Measurements from ENCODE around the gene VPS13A.
A peak's percentile ranks its signal among the peaks of the same experiment; 100 is the strongest.

VPS13A gene

DNA sequence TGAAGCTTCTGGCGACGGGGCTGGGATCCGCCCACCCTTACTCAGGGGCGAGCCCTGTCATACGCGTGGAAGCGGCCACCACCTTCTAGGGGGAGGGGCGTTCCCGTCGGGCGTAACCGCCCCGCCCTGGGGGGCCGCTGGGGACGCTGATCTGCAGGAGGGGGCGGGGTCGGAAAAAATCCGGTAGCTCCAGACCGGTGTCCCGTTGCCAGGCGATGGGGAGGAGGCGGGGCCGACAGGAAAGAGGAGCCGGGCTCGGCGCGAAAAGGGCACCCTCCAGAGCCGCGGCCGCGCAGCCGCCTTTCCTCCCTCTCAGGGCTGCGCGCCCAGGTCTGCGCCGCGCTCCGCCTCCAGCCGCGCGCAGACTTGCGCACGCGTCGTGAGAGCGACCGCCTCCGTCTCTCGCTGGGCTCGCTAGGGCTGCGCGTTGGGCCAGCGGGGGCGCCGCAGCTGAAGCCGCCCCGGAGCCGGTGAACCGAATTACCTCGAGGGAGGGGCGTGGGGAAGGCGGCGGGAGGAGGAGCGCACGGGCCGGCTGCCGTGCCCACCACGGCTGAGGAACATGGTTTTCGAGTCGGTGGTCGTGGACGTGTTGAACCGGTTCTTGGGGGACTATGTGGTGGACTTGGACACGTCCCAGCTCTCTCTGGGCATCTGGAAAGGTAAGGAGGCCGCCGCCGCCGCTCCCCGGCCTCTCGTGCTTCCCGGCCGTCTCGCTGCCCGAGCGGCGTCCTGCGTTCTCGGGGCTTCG is at the start of gene VPS13A:
Gene VPS13A (plus strand): TSS at position 392 of the 751 bp plus-strand sequence. CDS start 171 bp downstream, at position 563.
- DNase-seq (ENCODE audit: low read depth) = peak; percentile 87

GRCh38 chr9:77128125-77128789 is 49.1 kb upstream of the VPS13A start:
- no peak for DNase-seq (ENCODE audit: low read depth)

DNA sequence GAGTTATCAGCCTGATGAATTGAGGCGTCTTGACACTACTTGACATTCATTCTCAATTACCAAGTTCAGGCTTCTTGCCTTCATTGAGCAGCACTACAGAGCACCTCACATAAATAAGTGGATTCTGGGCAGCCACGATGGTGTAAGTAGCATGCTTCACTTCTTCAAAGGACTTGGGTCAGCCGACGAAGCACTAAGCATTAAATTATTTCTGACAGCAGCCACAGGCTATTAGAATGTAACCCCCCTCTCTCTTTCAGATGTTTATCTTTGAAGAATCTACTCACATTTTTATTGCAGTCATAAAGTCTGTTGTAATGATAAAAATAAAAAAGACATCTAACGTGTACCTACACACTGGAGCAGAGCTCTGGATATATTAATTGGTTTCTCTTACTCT is 45.9 kb upstream of the VPS13A start:
- no peak for DNase-seq (ENCODE audit: low read depth)

- no peak for DNase-seq (ENCODE audit: low read depth)
Measured at GRCh38 chr9:77133011-77133410, 44.3 kb upstream of the VPS13A start.

- no peak for DNase-seq (ENCODE audit: low read depth)
Measured at GRCh38 chr9:77142366-77142765, 35.0 kb upstream of the VPS13A start.

DNA sequence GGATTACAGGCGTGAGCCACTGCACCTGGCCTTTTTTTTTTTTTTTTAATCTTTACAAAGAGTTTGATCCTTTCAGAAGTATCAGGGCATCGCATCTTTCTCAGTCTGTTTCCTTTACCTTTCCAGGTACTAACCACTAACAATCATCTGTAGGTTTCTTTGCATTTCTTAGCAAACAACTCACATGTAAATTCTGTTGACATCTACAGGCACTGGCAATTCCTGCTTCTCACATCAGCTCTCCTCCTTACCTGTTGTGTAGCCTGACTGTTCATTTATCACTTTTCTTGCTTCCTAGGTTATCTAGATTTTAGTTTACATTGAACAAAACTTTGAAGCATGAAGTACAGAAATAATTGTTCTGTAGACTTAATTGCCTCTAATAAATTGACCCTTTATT is 27.5 kb upstream of the VPS13A start:
- DNase-seq (ENCODE audit: low read depth) = no peak

GRCh38 chr9:77152289-77152688 is 25.0 kb upstream of the VPS13A start:
- DNase-seq (ENCODE audit: low read depth) = no peak

DNA sequence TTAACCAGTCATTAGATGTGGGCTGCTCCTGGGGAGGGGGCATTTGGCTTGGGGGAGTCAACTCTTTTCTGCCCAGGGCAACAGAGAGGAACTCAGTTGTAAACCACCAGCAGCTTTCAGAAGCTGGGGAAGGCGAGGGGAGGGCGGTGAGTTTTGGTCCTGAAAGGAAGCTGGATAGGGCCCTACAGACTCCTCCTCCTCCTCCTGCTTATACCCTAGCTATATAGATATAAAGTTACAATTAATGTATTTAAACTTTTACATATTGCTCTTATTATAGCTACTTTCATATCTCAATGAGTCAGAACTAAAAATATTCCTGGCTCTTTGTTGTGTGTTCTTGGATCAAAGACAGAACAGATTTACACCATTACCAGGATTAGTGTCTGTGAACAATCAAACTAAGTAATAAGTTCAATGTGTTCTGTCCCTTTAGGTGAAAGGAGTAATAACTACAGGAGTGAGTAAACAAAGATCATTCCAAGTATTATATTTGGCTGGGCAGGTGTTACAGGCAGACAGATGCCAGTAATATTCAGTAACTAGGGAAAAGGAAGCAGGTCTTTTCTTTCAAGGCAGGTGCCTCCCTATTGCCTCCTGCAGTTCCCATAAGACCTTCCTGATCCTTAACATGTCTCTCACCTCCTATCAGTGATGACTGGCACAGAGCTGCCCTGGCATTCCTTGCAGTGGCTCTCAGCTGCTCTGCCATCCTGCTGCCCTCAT is 20.5 kb upstream of the VPS13A start:
- DNase-seq (ENCODE audit: low read depth) = no peak

GRCh38 chr9:77158772-77159513 is 18.4 kb upstream of the VPS13A start:
- peak; percentile 44 for DNase-seq (ENCODE audit: low read depth)

- DNase-seq (ENCODE audit: low read depth) = no peak
Measured at GRCh38 chr9:77161191-77161590, 16.1 kb upstream of the VPS13A start.

- DNase-seq (ENCODE audit: low read depth) = no peak
Measured at GRCh38 chr9:77161966-77162365, 15.4 kb upstream of the VPS13A start.

DNA sequence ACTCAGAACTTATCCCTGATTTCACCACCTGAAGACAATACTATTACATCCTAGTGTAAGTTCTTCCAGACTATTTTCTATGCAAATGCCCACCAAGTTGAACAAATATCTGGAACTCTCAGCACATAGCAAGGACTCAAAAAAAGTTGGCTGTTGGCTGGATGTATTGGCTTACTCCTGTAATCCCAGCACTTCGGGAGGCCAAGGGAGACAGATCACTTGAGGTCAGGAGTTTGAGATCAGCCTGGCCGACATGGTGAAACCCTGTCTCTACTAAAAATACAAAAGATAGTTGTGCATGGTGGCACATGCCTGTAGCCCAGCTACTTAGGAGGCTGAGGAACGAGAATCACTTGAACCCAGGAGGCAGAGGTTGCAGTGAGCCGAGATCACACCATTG is 15.0 kb upstream of the VPS13A start:
- no peak for DNase-seq (ENCODE audit: low read depth)

- DNase-seq (ENCODE audit: low read depth) = peak; percentile 81
Measured at GRCh38 chr9:77163884-77164283, 13.4 kb upstream of the VPS13A start.

DNA sequence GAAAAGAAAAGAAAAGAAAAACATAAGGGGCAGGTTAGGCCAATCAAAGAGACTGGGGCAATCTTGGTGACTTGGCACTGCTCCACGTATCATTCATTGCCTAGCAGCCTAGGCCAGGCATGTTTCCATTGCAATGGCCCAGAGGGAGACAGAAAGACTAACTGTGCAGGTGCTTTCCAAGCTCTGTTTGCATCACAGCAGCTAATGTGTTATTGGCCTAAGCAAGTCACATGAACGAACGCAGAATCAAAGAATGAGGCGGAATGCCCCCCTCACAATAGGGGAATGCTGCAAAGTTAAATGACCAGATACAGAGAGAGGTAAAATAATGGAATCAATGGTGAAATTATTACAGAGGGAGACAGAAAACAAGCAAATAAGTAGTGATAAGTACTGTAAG is 11.1 kb upstream of the VPS13A start:
- no peak for DNase-seq (ENCODE audit: low read depth)

DNA sequence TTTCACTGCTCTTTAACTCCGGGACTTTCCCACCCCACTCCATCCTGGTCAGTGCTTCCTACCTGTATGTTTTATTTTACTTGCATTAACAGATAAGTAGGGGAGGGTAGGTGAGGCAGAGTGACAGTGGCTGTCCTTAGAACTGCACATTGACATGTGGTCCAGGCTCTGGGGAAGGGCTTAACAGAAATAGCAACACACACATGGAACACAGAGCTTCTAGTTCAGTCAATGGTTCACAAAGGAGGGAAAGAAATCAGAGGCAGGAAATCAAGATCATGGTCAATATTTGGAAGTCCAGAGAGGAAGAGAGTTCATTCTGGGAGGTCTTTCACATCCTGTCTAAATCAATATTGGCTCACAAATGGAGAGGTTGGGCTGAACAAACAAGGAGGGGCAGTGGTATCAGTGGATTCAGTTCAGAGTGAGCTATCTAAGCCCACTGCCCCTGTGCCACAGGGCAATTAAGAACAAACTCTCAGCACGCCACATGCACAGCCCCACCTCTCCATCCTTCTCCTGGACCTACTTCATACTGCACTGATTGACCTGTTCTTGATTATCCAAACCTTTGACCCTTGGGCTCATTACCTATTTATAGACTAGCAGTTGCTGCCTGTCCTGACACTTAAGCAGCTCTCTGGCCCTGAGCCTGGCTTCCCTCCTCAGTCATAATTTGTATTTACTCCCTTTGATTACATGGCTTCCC is 6.2 kb upstream of the VPS13A start:
- DNase-seq (ENCODE audit: low read depth) = no peak

DNA sequence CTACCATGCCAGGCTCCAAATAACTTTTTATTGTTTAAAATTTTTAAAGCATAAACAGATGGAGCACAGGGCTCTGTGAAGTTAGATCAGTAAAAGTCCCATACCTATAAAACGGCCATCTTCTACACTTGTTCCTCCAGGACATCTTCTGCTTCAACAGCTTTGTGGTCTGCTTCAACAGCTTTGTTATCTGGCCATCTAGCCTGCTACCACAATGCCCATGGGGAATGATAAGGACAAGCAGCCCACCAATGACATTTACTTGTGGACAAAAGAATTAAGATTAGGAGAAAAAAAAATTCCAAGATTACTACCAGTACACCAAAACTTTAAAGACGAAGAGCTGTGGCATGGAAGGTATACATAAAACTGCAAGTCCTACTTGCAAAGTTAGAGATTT is 2.2 kb upstream of the VPS13A start:
- no peak for DNase-seq (ENCODE audit: low read depth)

DNA sequence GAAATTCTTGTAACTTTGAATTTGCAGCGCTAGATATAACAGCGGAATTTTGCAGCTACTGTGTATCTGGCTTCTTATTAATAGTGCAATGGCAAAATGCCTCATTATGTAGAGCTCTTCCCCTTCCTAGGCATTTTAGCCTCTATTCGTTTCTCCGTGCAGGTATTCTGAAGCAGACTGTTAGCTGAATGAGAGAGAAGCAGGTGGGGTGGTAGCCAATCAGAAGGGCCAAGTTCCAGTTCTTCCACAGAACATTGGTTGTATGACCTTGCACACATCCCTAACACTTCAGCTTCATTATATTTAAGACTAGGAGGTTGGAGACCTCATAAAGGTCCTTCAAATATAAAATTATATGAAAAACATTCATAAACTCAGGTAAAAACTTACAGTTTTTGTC is 1.2 kb upstream of the VPS13A start:
- no peak for DNase-seq (ENCODE audit: low read depth)

GRCh38 chr9:77176686-77177142 is 620 bp upstream of the VPS13A start:
- no peak for DNase-seq (ENCODE audit: low read depth)

- DNase-seq (ENCODE audit: low read depth) = no peak
Measured at GRCh38 chr9:77177894-77178794, 810 bp downstream of the VPS13A start.

DNA sequence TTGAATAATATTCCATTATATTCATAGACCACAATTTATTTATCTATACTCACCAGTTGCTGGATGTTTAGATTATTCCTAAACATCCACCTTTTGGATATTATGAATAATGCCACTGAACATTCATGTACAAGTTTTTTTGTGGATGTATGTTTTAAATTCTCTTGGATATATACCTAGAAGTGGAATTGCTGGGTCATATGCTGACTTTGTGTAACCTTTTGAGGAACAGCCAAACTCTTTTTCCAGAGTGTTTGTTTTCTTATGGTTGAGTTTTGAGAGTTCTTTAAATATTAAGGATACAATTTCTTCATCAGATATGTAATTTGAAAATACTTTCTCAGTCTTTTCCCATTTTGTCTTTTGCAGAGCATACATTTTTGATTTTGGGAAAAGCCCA is 2.7 kb downstream of the VPS13A start:
- peak; percentile 34 for DNase-seq (ENCODE audit: low read depth)

- DNase-seq (ENCODE audit: low read depth) = no peak
Measured at GRCh38 chr9:77183581-77183980, 6.2 kb downstream of the VPS13A start.
